OCI-LY3 (cell line): ENCODE data around the gene TJP1.

ENCODE experiments used
- EZH2phosphoT487 ChIP-seq: fragments of 200-600 bp; shearing (Covaris generic); IDR thresholded peaks from 2 replicates; pipeline ENCODE4 v1.6.1; 2018; ENCODE audit warnings: antibody characterized with exemption, mixed run types, low read depth
- TF ChIP-seq, protein P1 (sequence below): fragments of 200-600, 300-600 bp; sonication (generic); IDR thresholded peaks from 2 replicates; pipeline ENCODE4 v1.5.1; 2014; ENCODE audit warnings: antibody characterized with exemption, low read length, low read depth

DNA sequence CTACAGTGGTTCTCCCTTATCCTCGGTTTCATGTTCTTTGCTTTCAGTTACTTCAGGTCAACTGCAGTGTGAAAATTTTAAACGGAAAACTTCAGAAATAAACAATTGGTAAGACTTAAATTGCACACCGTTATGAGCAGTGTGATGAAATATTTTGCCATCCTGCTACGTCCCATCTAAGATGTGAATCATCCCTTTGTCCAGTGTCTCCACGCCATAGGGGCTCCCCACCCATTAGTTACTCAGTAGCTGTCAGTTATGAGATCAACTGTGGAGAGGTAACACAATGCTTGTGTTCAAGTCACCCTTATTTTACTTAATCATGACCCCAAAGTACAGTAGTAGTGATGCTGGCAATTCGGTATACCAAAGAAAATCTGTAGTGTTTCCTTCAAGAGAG, 47.4 kb downstream of the TJP1 start:
- TF ChIP-seq, protein P1, sequence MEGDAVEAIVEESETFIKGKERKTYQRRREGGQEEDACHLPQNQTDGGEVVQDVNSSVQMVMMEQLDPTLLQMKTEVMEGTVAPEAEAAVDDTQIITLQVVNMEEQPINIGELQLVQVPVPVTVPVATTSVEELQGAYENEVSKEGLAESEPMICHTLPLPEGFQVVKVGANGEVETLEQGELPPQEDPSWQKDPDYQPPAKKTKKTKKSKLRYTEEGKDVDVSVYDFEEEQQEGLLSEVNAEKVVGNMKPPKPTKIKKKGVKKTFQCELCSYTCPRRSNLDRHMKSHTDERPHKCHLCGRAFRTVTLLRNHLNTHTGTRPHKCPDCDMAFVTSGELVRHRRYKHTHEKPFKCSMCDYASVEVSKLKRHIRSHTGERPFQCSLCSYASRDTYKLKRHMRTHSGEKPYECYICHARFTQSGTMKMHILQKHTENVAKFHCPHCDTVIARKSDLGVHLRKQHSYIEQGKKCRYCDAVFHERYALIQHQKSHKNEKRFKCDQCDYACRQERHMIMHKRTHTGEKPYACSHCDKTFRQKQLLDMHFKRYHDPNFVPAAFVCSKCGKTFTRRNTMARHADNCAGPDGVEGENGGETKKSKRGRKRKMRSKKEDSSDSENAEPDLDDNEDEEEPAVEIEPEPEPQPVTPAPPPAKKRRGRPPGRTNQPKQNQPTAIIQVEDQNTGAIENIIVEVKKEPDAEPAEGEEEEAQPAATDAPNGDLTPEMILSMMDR, result no peak
- no peak for TF ChIP-seq EZH2phosphoT487
